Stimulated activated CD4-positive, alpha-beta T cell treated with anti-CD3 and anti-CD28 coated beads, Interleukin-15, amount 100 ng/mL, for 1 hour (primary cell): ENCODE measurements around the gene EDC4.
"Not testable (repeated sequence)": the region's sequence is repeated elsewhere in the genome, so short reads cannot be mapped to it uniquely, and the experiment has no call there.

ENCODE experiments used
- DNase-seq, 2 donors: peaks; one replicate each; pipeline ENCODE4 v3.0.0-alpha.2; 2020; ENCODE audit warnings: low read depth in 1 of 2, low spot score in 1 of 2

EDC4 gene

GRCh38 chr16:67846320-67847063, 26.4 kb upstream of the EDC4 start, which contains the start of gene NUTF2:
NUTF2 (plus strand) TSS chr16:67846933; CDS start chr16:67865131, 18,198 bp downstream.
- peak; percentile 88 to 91 for DNase-seq

GRCh38 chr16:67847064-67847861, 25.6 kb upstream of the EDC4 start, which contains the start of gene CENPT:
CENPT (minus strand) TSS chr16:67847693; CDS start chr16:67833859, 13,834 bp downstream.
- no peak for DNase-seq

GRCh38 chr16:67848118-67848517, 24.7 kb upstream of the EDC4 start:
- no peak for DNase-seq

- no peak for DNase-seq
Measured at GRCh38 chr16:67853670-67854069, 19.2 kb upstream of the EDC4 start.

GRCh38 chr16:67855789-67856188, 17.1 kb upstream of the EDC4 start:
- DNase-seq: no peak

- DNase-seq: no peak
Measured at GRCh38 chr16:67856927-67857546, 15.8 kb upstream of the EDC4 start.

GRCh38 chr16:67857547-67858233, 15.2 kb upstream of the EDC4 start:
- DNase-seq: no peak

GRCh38 chr16:67858500-67858899, 14.4 kb upstream of the EDC4 start:
- DNase-seq: no peak

- no peak for DNase-seq
Measured at GRCh38 chr16:67860589-67861398, 12.1 kb upstream of the EDC4 start.

GRCh38 chr16:67861877-67862276, 11.0 kb upstream of the EDC4 start:
- DNase-seq: no peak

GRCh38 chr16:67862623-67863583, 9.9 kb upstream of the EDC4 start:
- DNase-seq: no peak

- not testable (repeated sequence) for DNase-seq
Measured at GRCh38 chr16:67864044-67864443, 8.8 kb upstream of the EDC4 start.

- no peak for DNase-seq
Measured at GRCh38 chr16:67864594-67864993, 8.3 kb upstream of the EDC4 start.

GRCh38 chr16:67865318-67865717, 7.5 kb upstream of the EDC4 start:
- DNase-seq: no peak

- DNase-seq: no peak
Measured at GRCh38 chr16:67868290-67868689, 4.6 kb upstream of the EDC4 start.

- no peak for DNase-seq
Measured at GRCh38 chr16:67869653-67870052, 3.2 kb upstream of the EDC4 start.

- DNase-seq: no peak
Measured at GRCh38 chr16:67871256-67871655, 1.6 kb upstream of the EDC4 start.

- DNase-seq: no peak
Measured at GRCh38 chr16:67872131-67872630, 671 bp upstream of the EDC4 start.
